GM10248 (cell line): ENCODE measurements around the gene DENND10.
"Not testable (repeated sequence)": the region's sequence is repeated elsewhere in the genome, so short reads cannot be mapped to it uniquely, and the experiment has no call there.

Experiments used
- CTCF ChIA-PET: fragments of 300-600 bp; sonication (Branson Sonifier 250); formaldehyde crosslinking; extraction: SDS; loops from one replicate; lab custom pipeline; 2021; ENCODE audit warnings: antibody characterized with exemption; lab: Yijun Ruan, JAX
- POLR2A ChIA-PET: fragments of 350-650 bp; sonication (Branson Sonifier 250); formaldehyde crosslinking; extraction: SDS; loops from one replicate; lab custom pipeline; 2020; ENCODE audit warnings: antibody characterized with exemption; lab: Yijun Ruan, JAX
- DNase-seq: peaks from one replicate; pipeline ENCODE4 v3.0.0; 2012; ENCODE audit errors: extremely low spot score
- TF ChIP-seq, protein P1 (sequence below): IDR thresholded peaks from 2 replicates; pipeline ENCODE4 v1.5.1; 2012; ENCODE audit warnings: mild to moderate bottlenecking, low read depth; ENCODE audit errors: extremely low read depth, missing control alignments, control extremely low read depth

Gene DENND10

DNA sequence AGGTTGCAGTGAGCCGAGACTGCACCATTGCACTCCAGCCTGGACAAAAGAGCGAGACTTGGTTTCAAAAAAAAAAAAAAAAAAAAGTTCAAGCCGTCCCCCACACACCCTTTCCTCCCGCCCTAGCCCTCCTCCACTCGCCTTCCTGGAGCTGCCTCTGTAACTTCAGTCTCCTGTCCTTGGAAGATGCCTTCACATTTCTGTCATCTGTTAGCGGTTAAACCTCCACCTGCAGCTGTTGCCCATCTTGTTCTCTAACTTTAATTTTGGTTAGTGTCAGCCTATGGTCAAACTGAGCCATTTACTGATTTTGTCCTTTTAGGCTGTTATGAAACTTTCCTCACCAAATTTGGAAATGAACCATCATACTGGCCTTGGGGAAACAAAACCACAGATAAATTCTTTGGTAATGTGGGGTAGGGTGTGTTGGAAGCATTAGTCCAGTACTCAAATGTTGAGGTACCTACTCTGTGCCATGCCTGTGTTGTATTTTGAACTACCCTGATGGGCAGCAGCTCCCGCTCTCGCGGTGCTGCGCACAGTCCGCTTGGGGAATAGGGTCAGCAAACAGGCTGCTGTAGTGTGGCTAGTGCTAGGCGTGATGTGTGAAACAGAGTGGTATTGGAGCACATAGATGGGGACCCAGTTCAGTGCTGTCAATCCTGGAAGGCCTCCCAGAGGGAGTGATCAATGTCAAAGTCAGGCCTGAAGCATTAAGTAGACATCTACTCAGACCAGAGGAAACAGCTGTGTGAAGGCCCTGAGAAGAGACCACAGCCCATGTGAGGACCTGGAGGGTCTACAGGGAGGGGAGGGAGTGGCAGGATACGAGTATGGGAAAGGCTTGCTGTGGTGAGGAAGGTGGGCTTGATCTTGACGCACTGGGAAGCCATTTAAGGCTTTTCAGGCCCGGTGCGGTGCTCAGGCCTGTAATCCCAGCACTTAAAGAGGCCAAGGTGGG, 34.7 kb downstream of the DENND10 start:
- POLR2A ChIA-PET = no interaction called here
- TF ChIP-seq, protein P1, sequence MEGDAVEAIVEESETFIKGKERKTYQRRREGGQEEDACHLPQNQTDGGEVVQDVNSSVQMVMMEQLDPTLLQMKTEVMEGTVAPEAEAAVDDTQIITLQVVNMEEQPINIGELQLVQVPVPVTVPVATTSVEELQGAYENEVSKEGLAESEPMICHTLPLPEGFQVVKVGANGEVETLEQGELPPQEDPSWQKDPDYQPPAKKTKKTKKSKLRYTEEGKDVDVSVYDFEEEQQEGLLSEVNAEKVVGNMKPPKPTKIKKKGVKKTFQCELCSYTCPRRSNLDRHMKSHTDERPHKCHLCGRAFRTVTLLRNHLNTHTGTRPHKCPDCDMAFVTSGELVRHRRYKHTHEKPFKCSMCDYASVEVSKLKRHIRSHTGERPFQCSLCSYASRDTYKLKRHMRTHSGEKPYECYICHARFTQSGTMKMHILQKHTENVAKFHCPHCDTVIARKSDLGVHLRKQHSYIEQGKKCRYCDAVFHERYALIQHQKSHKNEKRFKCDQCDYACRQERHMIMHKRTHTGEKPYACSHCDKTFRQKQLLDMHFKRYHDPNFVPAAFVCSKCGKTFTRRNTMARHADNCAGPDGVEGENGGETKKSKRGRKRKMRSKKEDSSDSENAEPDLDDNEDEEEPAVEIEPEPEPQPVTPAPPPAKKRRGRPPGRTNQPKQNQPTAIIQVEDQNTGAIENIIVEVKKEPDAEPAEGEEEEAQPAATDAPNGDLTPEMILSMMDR = no peak
- no peak for DNase-seq
- CTCF ChIA-PET = interaction anchor here (1.3 to 1.6 kb wide), 2 partner anchors 14 to 30 kb away, joined by 3 to 4 read pairs; no protein-coding TSS in a partner anchor

DNA sequence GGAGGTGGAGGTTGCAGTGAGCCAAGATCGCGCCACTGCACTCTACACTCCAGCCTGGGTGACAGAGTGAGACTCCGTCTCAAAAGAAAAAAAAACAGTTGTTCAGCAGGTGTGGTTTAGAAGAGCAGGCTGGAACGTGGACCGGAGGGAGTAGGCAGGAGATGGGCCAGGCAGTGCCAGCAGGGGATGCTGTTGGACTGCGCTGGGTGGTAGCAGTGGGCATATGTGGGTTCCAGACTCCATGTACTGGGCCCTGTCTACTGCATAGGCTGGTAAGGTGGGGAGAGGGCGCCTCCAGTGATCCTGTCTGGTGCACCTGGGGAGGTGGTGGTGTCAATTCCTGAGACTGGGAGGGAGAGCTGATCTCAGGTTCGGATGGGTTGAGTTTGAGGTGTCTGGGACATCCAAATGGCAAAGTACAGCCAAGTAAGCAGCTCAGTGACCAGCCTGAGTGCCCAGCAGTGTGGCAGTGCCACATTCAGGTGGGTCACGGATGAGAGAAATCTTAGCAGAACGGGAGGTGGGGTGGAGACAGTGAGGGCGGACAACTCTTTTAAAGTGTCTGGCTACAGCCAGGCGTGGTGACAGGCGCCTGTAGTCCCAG, 35.7 kb downstream of the DENND10 start:
- peak; percentile 44 for DNase-seq
- TF ChIP-seq, protein P1 = peak; percentile 40
- ChIA-PET CTCF (interaction anchor here (1.1 to 1.6 kb wide), 4 partner anchors 19 to 306 kb away, joined by 3 to 4 read pairs (median 4); no protein-coding TSS in a partner anchor), POLR2A (no interaction called here)

DNA sequence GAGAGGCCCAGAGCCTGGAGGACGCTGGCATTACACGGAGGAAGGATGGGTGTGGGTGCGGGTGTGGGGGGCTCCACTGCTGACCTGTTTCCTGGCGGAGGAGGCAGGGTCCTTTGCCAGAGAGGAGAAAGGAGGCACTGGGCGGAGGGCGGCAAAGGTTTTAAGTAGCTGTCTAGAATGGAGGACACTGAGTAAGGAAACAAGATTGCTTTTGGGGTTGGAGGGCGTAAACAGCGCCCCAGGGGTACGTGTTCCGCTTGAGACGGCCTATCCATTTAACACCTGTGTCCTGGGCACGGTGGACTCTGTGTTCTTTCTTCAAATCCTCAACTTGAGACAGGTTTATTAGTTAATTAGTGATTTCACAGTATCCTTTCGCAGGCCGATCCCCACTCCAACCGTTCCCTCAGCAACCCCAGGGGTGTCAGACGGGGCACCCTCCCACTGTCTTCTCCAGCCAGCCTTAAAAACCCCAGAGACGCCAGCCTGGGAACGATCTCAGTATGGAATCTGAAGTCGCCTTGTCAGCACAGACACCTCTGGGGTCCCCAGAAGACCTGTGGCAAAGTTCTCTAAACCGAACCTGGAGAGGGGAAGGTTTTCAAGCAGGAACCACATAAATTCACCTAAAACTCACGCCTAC, 36.8 kb downstream of the DENND10 start:
- POLR2A ChIA-PET = no interaction called here
- CTCF ChIA-PET = interaction anchor here (1.5 kb wide), 2 partner anchors 20 kb away, joined by 3 read pairs; no protein-coding TSS in a partner anchor
- DNase-seq = no peak
- TF ChIP-seq, protein P1 = no peak

DNA sequence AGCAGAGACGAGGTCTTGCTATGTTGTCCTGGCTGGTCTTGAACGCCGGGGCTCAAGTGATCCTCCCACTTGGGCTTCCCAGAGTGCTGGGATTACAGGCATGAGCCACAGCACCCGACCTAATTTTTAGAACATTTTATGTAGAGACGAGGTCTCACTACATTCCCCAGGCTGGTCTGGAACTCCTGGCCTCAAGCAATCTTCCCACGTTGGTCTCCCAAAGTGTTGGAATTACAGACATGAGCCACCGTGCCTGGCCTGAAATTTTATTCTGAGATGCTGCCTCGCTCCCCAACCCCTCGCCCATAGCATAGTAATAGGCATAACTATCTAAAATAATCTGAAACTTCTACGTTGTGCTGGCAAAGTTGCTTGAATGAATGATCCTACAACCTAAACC, 39.7 kb downstream of the DENND10 start:
- ChIA-PET CTCF (interaction anchor here (1.7 kb wide), 1 partner anchor 55 kb away, joined by 4 read pairs; no protein-coding TSS in a partner anchor), POLR2A (no interaction called here)
- no peak for DNase-seq
- TF ChIP-seq, protein P1 = no peak

DNA sequence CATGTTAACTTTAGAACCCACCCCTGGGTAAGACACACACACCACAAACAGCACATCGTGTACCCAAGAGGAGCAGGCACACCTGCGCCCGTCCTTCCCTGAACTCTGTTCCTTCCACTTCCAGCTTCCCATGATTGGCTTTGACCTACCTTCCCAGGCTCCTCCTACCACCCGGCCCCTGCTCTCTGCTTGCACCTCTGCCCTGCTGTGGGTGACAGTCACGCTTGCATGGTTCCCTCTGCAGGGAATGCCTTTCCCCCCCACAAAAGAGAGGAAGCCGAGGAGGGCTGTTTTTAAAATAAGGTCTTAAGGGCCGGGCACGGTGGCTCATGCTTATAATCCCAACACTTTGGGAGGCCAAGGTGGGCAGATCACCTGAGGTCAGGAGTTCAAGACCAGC, 45.2 kb downstream of the DENND10 start:
- POLR2A ChIA-PET = no interaction called here
- CTCF ChIA-PET = interaction anchor here (0.7 to 2.8 kb wide), 2 partner anchors 10 to 16 kb away, joined by 3 to 10 read pairs; partner anchors contain the start of gene SFXN4
- DNase-seq = no peak
- TF ChIP-seq, protein P1 = no peak

DNA sequence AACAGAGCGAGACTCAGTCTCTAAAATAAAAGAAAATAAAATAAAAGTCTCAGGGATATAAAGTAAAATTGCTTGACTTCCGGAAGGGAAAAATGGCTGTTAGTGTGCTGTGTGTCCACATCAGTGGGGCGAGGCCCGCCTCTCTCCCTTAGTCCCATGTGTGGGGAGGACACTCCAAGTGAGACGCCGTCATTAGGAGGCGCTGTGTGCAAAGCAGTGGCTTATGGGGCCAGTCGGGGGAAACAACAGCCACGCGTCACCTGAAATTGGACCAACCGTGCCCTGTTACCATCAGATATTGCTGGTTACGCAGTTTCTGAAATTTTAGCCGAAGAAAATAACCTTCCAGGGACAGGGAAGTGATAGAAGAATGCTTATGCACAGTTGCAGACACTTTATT, 45.8 kb downstream of the DENND10 start:
- CTCF ChIA-PET = no interaction called here
- TF ChIP-seq, protein P1 = no peak
- POLR2A ChIA-PET = no interaction called here
- no peak for DNase-seq

DNA sequence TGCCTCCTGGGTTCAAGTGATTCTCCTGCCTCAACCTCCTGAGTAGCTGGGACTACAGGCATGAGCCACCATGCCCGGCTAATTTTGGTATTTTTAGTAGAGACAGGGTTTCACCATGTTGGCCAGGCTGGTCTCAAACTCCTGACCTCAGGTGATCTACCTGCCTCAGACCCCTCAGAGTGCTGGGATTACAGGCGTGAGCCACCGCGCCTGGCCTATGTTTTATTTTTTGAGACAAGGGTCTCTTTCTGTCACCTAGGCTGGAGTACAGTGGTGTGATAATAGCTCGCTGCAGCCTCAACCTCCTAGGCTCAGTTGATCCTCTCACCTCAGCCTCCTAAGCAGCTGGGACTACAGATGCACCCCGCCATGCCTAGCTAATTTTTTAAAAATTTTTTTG, 47.7 kb downstream of the DENND10 start:
- POLR2A ChIA-PET = interaction anchor here (1.2 kb wide), 1 partner anchor 14 kb away, joined by 4 read pairs; the partner anchor contains the start of gene SFXN4
- CTCF ChIA-PET = interaction anchor here (1.2 to 1.6 kb wide), 3 partner anchors 12 to 19 kb away, joined by 3 to 4 read pairs (median 4); no protein-coding TSS in a partner anchor

More for the DNA sequence above, 47.7 kb downstream of the DENND10 start:
- DNase-seq = not testable (repeated sequence)
